Right kidney (tissue), 1 donor: Measurements from ENCODE around the gene ARHGAP10.
A peak's percentile ranks its signal among the peaks of the same experiment; 100 is the strongest.

Experiments
- DNase-seq: peaks from one replicate; pipeline ENCODE4 v3.0.0-alpha.2; 2016

Gene ARHGAP10

DNA sequence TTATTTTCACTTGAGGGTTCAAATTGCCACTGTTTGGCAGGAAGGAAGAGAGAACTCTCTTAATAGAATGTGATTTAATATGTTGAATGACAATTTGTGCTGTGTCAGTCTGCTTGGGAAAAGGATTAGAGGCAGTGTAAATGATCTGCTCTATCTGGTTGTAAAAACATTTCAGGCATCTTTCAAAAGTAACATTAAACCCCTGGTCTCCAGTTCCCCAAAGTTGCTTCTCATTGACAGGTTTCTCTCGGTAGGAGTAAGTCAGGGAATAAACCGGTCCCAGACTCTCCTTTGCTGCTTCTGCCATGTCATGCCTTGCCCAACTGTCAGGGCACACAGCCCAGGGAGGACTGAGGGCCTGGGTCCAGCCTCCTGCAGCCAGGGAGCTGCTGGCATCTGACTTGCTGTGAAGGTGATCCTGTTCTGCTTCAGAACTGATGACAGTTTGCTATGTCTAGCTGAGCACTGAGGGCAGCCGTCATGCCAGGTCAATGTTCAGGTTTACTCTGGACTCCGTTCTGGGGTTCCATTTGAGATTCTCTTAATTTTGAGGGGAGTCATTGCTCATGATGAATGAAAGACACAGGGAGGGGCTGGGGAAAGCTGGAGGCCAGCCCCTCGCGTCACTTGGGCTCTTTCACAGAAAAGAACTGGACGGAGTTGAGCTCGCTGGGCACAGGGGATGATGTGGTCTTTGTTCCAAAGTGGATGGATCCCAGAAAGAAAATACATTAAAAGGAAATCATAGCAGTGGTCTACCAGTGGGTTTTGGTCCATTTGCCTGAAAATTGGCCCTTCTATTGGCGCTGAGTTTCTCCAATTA is 312.4 kb downstream of the ARHGAP10 start:
- DNase-seq, result no peak

DNA sequence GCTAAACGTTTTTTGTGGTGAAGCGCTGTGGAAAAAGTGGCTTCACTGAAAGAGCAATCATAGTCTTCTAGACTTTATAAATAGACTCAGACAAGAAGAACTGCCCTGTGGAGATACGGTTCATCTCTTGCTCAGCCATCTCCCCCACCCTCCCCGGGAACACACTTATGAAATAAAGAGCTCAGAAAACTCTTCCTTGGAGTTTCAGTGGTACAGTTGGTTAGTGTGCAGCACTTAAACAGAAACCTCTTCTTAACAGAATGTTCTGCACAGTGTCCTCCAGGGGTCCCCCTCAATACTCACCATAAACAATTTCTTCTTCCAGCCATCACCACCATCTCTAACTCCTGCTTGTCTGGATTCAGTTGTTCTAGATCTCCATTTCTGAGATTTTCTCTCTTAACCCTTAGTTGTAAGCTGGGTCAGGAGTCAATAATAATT is 313.0 kb downstream of the ARHGAP10 start:
- DNase-seq, result no peak

DNA sequence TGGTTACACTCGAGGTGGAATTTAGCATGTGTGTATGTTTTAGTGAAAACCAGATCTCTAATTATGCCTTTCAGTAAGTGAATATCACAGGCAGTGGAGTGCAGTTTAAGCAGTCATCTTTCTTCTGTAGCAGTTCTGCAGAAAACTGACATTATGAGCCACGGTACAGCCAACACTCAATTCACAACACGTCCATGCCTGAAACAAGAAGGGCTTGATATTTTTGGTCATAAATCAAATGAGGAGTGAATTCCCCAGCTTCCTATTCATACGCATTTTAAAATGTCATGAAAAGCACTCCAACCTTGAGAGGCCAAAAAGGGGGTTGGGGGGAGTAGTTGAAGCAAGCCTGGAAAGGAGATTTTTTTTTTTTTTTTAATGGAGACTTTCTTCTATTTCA is 316.7 kb downstream of the ARHGAP10 start:
- DNase-seq, result no peak

DNA sequence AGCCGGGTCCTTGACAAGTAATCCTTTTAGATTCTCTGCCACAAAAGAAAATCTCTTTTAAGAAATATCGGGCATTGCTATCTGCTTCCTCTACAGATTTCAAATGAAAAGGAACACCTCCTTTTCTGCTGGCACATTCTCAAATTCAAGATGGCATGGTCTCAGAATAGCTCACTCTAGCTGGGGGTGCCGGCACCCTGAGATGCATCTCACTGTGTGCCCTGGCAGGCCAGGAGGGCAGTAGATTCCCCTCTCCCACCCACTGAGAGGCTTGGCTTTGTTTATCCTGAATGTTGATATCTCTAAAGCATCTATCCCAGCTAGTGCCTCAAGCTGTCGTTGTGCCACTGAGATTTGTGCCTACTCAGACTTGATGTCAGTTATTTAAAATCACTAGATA is 319.5 kb downstream of the ARHGAP10 start:
- no peak for DNase-seq

DNA sequence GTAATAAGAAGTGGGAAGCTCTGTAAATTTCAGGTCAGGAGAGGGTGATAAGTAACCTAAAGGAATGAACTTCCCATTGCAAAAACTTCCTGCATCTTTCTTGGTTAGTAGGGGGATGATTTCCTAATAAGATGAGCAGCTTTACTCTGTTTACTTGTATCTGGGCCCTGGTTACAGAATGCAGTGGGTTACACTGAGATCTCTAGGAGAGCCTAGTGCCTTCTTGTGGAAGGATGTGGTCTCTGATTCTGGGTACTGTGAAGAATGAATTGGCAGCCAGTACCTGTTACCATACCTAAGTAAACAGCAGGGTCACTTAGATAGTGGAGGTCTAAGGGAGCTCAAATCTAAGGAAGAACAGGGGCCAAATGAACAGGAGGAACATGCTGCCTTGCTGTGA is 320.6 kb downstream of the ARHGAP10 start:
- no peak for DNase-seq

GRCh38 chr4:148053298-148054003 is 321.6 kb downstream of the ARHGAP10 start:
- no peak for DNase-seq

DNA sequence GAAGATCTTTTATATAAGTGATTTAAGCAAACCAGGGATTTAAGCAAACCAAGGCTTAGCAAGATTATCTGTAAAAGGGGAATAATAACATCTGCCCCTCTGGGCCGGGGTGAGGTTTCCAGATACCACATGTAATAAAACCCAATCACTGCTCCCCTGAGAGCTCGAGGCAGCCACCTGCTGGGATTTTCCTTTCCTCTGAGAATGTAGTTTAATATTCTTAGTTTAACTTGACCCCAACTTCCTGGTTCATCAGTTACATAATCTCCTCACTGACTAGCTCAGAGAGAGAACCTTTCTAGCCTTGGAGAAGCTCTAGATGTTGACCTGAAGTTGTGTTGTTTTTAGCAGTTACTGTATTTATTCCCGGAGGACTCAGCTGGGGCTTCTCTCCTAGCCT is 322.4 kb downstream of the ARHGAP10 start:
- no peak for DNase-seq

- no peak for DNase-seq
Measured at GRCh38 chr4:148055844-148056243, 324.0 kb downstream of the ARHGAP10 start.

- DNase-seq, result no peak
Measured at GRCh38 chr4:148056879-148057278, 325.0 kb downstream of the ARHGAP10 start.

GRCh38 chr4:148057516-148057915 is 325.6 kb downstream of the ARHGAP10 start:
- no peak for DNase-seq

DNA sequence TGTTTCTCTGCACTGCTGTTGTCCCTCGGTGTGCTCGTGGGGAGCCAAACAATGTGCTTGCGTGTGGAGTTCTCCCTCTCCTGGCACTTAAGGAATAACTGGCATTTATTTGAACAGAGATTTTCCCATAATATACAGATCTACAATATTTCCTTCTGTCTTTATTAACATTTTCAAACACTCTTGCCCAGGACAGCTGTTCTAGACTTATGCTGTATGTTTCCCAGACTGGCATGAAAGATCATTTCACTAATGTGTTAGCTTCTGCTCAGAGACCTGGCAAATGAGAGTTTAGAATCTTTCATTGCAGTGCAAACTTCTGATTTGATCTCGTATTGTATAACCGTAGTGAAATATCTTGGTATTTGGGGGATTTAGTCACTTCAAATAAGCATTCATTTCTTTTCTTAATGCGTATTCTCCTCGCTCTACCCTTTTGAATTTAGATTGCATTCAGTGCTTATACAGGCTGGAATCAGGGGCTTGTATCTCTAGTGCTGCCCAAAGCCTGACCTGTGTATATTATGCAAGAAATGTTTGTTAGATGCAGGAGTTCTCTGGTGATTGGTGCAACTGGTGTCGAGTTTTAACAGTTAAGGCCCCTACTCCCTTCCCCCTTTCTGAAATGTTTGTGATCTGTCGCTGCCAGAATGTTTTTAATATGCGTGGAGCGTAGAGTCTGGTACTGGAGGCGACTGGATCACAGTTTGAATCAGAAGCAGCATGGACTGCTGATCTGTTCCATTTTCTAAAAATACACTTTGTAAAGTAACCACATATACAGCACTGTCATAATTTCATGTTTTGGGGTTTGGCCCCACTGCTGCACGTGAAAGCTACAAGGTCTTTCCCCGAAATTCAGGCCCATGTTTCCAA is 326.3 kb downstream of the ARHGAP10 start:
- DNase-seq, result no peak

- no peak for DNase-seq
Measured at GRCh38 chr4:148059617-148060180, 327.8 kb downstream of the ARHGAP10 start.

GRCh38 chr4:148060264-148061140 is 328.6 kb downstream of the ARHGAP10 start:
- DNase-seq, result no peak

DNA sequence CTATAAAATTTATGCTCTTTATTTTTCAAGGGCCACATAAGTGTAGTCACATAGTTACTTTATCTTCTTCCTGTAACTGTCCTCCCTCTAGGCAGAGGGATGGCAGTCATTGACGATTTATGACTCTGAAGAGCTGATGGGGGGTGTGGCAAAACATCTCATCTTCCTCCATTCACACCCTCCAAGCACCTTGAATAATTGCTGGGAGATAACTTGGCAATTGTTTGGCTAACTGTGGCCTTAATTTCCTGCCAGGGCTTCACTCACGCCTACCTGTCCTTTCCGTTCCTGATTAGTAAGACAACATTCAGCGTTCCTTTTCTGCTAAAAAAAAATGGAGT is 329.2 kb downstream of the ARHGAP10 start:
- peak; percentile 34 for DNase-seq

DNA sequence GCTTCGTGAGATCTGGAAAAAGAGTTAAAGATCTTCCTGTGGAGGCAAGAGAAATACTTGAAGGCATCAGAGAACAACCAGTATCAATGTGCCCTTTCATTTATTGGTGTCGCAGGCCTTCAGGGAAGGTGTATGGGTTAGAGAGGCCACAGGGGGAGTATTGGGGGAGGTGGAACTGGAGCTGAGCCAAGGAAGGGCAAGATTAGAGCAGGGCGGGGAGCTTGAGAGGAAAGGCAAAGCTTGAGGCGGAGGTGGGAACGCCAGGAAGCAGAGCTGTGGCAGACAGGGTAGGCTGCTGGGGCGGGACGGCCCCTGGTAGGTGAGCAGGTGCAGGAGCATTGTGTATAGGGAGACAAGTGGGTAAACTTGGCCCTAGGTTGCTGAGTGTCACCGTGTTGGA is 329.9 kb downstream of the ARHGAP10 start:
- DNase-seq, result peak; percentile 36

DNA sequence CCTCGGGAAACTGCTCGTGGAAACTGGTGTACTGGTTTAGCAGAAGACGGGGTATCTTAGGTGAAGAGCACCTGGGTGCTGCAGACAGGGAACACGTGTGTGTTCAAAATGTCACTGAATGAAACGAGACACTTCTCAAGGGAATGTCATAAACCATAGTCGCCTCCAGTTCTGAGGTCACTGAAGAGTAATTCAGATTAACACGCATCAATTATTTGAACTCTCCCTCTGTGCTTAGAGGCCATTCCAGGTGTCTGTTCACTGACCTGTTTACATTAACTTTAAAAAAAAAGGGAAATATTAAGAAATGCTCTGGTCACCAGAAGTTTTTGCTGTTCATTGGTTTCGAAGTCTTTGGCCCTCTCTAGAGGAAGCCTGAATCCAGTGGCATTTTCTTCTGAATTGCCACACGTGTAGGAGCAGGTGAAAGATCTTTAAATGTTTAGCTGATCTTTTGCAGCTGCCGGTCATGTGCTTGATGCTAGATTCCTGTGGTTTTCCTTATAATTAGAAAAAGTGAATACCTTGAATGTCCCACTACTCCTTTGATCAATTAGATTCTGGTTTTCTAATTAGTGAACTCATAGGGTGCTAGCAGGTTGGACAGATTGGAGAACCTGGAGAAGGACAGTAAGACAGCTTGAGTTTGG is 330.5 kb downstream of the ARHGAP10 start:
- no peak for DNase-seq

GRCh38 chr4:148064451-148064850 is 332.6 kb downstream of the ARHGAP10 start:
- DNase-seq, result no peak

DNA sequence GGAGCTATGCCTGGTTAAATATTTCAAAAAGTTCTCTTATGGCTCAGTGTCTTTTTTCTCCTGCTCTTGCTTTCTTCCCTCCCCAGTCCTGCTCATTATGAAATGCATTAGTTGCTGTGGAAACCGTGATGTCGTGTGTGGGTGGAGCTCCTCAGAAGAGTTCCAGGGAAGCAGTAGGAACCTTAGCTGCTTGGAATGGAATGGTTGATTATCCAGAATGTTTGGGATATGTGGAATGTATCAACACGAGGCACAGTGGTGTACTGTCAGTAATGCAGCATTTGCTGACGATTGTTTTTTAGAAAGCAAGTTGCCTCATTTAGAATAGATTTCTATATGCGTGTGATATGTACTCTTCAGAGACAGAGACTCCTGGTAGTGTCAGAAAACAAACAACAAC is 333.2 kb downstream of the ARHGAP10 start:
- DNase-seq, result no peak

GRCh38 chr4:148067301-148067916 is 335.5 kb downstream of the ARHGAP10 start:
- no peak for DNase-seq

- no peak for DNase-seq
Measured at GRCh38 chr4:148068065-148068911, 336.4 kb downstream of the ARHGAP10 start.
